CD4-positive, alpha-beta memory T cell (primary cell): Measurements from ENCODE around the gene C1orf115. TPM values are rescaled to one million over a fixed set of nuclear protein-coding genes. Genes with fewer than 3 reads are reported as not detected.
A peak's percentile ranks its signal among the peaks of the same experiment; 100 is the strongest.
"Not testable (repeated sequence)": the region's sequence is repeated elsewhere in the genome, so short reads cannot be mapped to it uniquely, and the experiment has no call there.

Experiments
- CTCF ChIA-PET: fragments of 350-600 bp; sonication (Branson Sonifier 250); formaldehyde crosslinking; loops from one replicate; lab custom pipeline; 2021; ENCODE audit warnings: inconsistent platforms; ENCODE audit not compliant: partially characterized antibody; lab: Charles Lee
- POLR2A ChIA-PET: fragments of 350-600 bp; sonication (Branson Sonifier 250); formaldehyde crosslinking; loops from one replicate; lab custom pipeline; 2021; ENCODE audit not compliant: partially characterized antibody; lab: Charles Lee
- DNase-seq, 5 donors: peaks; one replicate each; pipeline versions ENCODE4 v3.0.0 to v3.0.0-alpha.2; 2020 to 2022; ENCODE audit warnings: mixed read lengths in 1 of 5
- H3K27ac ChIP-seq: one replicate; pipeline ENCODE4 v1.7.0; 2013; ENCODE audit warnings: low read depth, low read length
- H3K27me3 ChIP-seq: 2 replicates; pipeline ENCODE4 v1.7.0; 2013; ENCODE audit warnings: mild to moderate bottlenecking, low read length, moderate library complexity; ENCODE audit not compliant: insufficient read depth
- H3K36me3 ChIP-seq: 2 replicates; pipeline ENCODE4 v1.7.0; 2013; ENCODE audit warnings: mild to moderate bottlenecking, low read length, moderate library complexity; ENCODE audit not compliant: insufficient read depth
- H3K4me1 ChIP-seq: 2 replicates; pipeline ENCODE4 v1.7.0; 2013; ENCODE audit warnings: mild to moderate bottlenecking, low read length, moderate library complexity; ENCODE audit not compliant: insufficient read depth
- H3K4me3 ChIP-seq, 2 donors: one replicate each; pipeline ENCODE4 v1.7.0; 2013; ENCODE audit warnings: low read length in 2 of 2, mild to moderate bottlenecking in 1 of 2
- H3K9me3 ChIP-seq, 2 donors: one replicate each; pipeline ENCODE4 v1.7.0; 2013; ENCODE audit warnings: low read length in 2 of 2, control low read depth in 1 of 2; ENCODE audit not compliant: control insufficient read depth in 1 of 2
- H3K27ac Mint-ChIP-seq, 7 donors: one replicate each; pipeline ENCODE4 v1.8.0; 2020 to 2021; ENCODE audit warnings: mixed read lengths in 7 of 7, mild to moderate bottlenecking in 6 of 7, inconsistent platforms in 3 of 7, moderate library complexity in 3 of 7
- H3K27me3 Mint-ChIP-seq, 2 donors: one replicate each; pipeline ENCODE4 v1.8.0; 2020 to 2021; ENCODE audit warnings: mixed read lengths in 2 of 2
- H3K36me3 Mint-ChIP-seq, 2 donors: one replicate each; pipeline ENCODE4 v1.8.0; 2020 to 2021; ENCODE audit warnings: mixed read lengths in 2 of 2, inconsistent platforms in 1 of 2, mild to moderate bottlenecking in 1 of 2
- H3K4me1 Mint-ChIP-seq, 4 donors: one replicate each; pipeline ENCODE4 v1.8.0; 2020 to 2021; ENCODE audit warnings: mixed read lengths in 4 of 4, mild to moderate bottlenecking in 1 of 4
- H3K4me3 Mint-ChIP-seq, 8 donors: one replicate each; pipeline ENCODE4 v1.8.0; 2020 to 2021; ENCODE audit warnings: mixed read lengths in 8 of 8, mild to moderate bottlenecking in 7 of 8, moderate library complexity in 6 of 8, inconsistent platforms in 3 of 8
- H3K9me3 Mint-ChIP-seq, 8 donors: one replicate each; pipeline ENCODE4 v1.8.0; 2020 to 2021; ENCODE audit warnings: mixed read lengths in 8 of 8, mild to moderate bottlenecking in 5 of 8, inconsistent platforms in 3 of 8, moderate library complexity in 1 of 8
- intact Hi-C: fragments of 100-400 bp; cut with micrococcal nuclease; formaldehyde crosslinking; loops from one replicate; pipeline ENCODE4 v1.15.1; 2023
- polyA plus RNA-seq, 2 donors: library from polyadenylated mRNA; unstranded; fragments of 300-500 nt; fragmentation: Illumina TruSeq; gene quantifications; one replicate each; pipeline ENCODE4 v1.2.3, GENCODE V29; 2021
- total RNA-seq, 2 experiments: library from RNA; stranded (reverse); gene quantifications; one replicate each; pipeline ENCODE4 v1.2.3, GENCODE V29; 2021

C1orf115 gene
- total and polyA plus RNA-seq, 4 experiments from 2014 or later = 1.5 to 3.6 (median 2.5) TPM

DNA sequence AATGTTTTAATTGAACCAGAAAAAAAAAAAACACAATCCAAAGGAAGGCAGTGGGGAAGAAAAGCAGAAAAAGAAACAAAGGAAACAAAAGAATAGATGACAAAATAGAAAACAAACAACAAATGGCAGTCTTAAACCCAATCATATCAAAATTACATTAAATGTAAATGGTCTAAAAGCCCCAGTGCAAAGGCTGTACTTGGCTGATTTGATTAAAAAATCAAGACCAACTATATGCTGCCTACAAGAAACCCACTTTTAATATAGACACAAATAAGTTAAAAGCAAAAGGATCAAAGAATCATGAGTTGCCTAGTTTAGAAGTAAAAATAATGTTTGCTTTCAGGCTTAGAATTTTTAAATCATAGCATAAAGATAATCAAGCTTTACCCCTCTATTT is 19.8 kb upstream of the C1orf115 start:
- Histone ChIP-seq H3K27ac (no peak overlapping the region), H3K36me3 (no peaks in the 10 kb centered on the region), H3K27me3 (no peaks in the 10 kb centered on the region), H3K4me3 (no peak overlapping the region), H3K9me3 (no peaks in the 10 kb centered on the region), H3K4me1 (no peaks in the 10 kb centered on the region)
- CTCF ChIA-PET = no interaction called here
- no peak for DNase-seq
- intact Hi-C loops = no loop called here
- H3K4me3 Mint-ChIP-seq = no peak overlapping the region
- H3K36me3 Mint-ChIP-seq = no peaks in the 10 kb centered on the region
- H3K27me3 Mint-ChIP-seq = peaks cover 11 to 14% of the 10 kb centered on the region in 2 donors
- POLR2A ChIA-PET = no interaction called here
- no peaks in the 10 kb centered on the region for H3K4me1 Mint-ChIP-seq
- H3K27ac Mint-ChIP-seq = no peak overlapping the region
- peaks cover 2 to 23% (median 9%) of the 10 kb centered on the region in 8 donors for H3K9me3 Mint-ChIP-seq

DNA sequence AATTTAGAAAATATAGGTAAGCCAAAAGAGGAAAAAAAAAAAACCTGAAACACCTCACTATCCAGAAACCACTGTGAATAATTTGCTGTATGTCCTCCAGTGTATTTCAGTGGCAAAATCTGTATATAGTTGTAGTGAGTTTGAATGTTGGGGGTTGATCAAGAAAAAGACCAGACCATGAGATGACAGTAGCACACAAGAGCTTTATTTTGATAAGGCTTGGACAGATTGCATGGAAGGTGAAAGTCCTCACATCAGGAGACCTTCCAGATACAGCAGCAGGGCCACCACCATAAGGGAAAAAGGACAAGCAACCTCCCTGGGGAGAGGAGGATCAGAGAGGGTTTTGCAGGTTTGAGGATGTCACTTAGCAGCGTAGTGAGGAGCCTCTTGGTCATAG is 16.2 kb upstream of the C1orf115 start:
- H3K4me3 ChIP-seq = no peak overlapping the region
- H3K36me3 ChIP-seq = no peaks in the 10 kb centered on the region
- H3K27ac ChIP-seq = no peak overlapping the region
- peaks cover 6 to 12% of the 10 kb centered on the region in 2 donors for H3K27me3 Mint-ChIP-seq
- H3K9me3 Mint-ChIP-seq = peaks cover 2 to 18% (median 7%) of the 10 kb centered on the region in 8 donors
- no peaks in the 10 kb centered on the region for H3K9me3 ChIP-seq
- ChIA-PET CTCF (interaction anchor here (1.0 kb wide), 1 partner anchor 59 kb away, joined by 5 read pairs; no protein-coding TSS in a partner anchor), POLR2A (no interaction called here)
- H3K4me1 Mint-ChIP-seq = no peaks in the 10 kb centered on the region
- no peaks in the 10 kb centered on the region for H3K36me3 Mint-ChIP-seq
- H3K4me1 ChIP-seq = no peaks in the 10 kb centered on the region
- intact Hi-C loops = no loop called here
- H3K27me3 ChIP-seq = no peaks in the 10 kb centered on the region
- no peak overlapping the region for H3K4me3 Mint-ChIP-seq
- H3K27ac Mint-ChIP-seq = no peak overlapping the region
- no peak for DNase-seq

- peaks cover 0 to 4% (median 2%) of the 10 kb centered on the region in 4 donors for H3K4me1 Mint-ChIP-seq
- Histone ChIP-seq H3K4me1 (no peaks in the 10 kb centered on the region), H3K27ac (no peak overlapping the region), H3K9me3 (no peaks in the 10 kb centered on the region), H3K36me3 (no peaks in the 10 kb centered on the region), H3K27me3 (no peaks in the 10 kb centered on the region), H3K4me3 (no peak overlapping the region)
- peaks cover 4 to 10% of the 10 kb centered on the region in 2 donors for H3K27me3 Mint-ChIP-seq
- no peaks in the 10 kb centered on the region for H3K36me3 Mint-ChIP-seq
- intact Hi-C loops = no loop called here
- H3K27ac Mint-ChIP-seq = no peak overlapping the region
- DNase-seq = no peak
- H3K4me3 Mint-ChIP-seq = no peak overlapping the region
- H3K9me3 Mint-ChIP-seq = no peaks in the 10 kb centered on the region
- ChIA-PET POLR2A (no interaction called here), CTCF (interaction anchor here (1.9 kb wide), 1 partner anchor 57 kb away, joined by 8 read pairs; no protein-coding TSS in a partner anchor)
Measured at GRCh38 chr1:220677251-220677650, 12.9 kb upstream of the C1orf115 start.

GRCh38 chr1:220680085-220680687 is 10.0 kb upstream of the C1orf115 start:
- Mint-ChIP-seq H3K4me1 (peaks cover 0 to 4% (median 2%) of the 10 kb centered on the region in 4 donors), H3K9me3 (no peaks in the 10 kb centered on the region), H3K4me3 (no peak overlapping the region), H3K36me3 (no peaks in the 10 kb centered on the region), H3K27me3 (peaks cover 0 to 2% of the 10 kb centered on the region in 2 donors), H3K27ac (peak overlapping the region in 1 of 7 donors; percentile 7)
- Histone ChIP-seq H3K4me3 (no peak overlapping the region), H3K4me1 (no peaks in the 10 kb centered on the region), H3K27me3 (no peaks in the 10 kb centered on the region), H3K9me3 (no peaks in the 10 kb centered on the region), H3K27ac (no peak overlapping the region), H3K36me3 (no peaks in the 10 kb centered on the region)
- intact Hi-C loops = loop anchor here (1.0 kb wide), 2 partner anchors 53 to 96 kb away; no protein-coding TSS in a partner anchor
- ChIA-PET POLR2A (no interaction called here), CTCF (interaction anchor here (0.7 to 3.1 kb wide), 4 partner anchors 12 to 58 kb away, joined by 3 to 22 read pairs (median 3); no protein-coding TSS in a partner anchor)
- DNase-seq = peak in 4 of 5 donors; percentile 11 to 39 (median 23)

DNA sequence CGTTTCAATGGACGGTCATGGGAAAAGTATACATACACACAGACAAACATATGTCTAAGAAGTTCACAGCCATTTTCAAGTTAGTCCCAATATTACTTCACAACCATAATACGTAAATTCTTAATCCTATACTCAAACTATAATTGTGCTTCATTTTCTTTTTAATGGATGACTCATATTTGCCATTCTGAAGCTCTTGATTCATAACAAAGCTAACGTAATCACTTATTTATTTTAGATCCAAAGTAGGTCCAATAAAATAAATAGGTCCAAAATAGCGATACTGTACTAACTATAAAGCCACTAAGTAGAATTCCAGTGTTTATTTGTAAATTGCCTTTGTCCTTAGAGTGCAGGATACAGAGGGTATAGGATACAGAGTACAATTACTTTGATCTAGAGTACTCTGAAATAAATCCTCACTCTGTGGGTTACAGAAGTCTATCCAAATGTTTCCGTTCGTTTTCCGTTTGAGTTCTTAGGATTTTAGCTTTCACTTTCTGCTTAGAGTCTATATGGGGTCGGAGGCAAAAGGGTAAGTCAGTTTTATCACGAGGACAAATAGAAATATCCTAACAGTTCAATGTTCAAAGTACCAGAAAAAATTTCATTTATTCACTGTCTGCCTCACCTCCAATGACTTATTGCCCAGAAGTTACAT is 8.8 kb upstream of the C1orf115 start:
- H3K27me3 ChIP-seq = no peaks in the 10 kb centered on the region
- Mint-ChIP-seq H3K36me3 (no peaks in the 10 kb centered on the region), H3K9me3 (no peaks in the 10 kb centered on the region), H3K4me3 (no peak overlapping the region), H3K27ac (no peak overlapping the region), H3K27me3 (peaks cover 0 to 1% of the 10 kb centered on the region in 2 donors), H3K4me1 (peaks cover 0 to 4% (median 2%) of the 10 kb centered on the region in 4 donors)
- no peak for DNase-seq
- no peaks in the 10 kb centered on the region for H3K4me1 ChIP-seq
- POLR2A ChIA-PET = no interaction called here
- H3K9me3 ChIP-seq = no peaks in the 10 kb centered on the region
- no peak overlapping the region for H3K27ac ChIP-seq
- intact Hi-C loops = no loop called here
- CTCF ChIA-PET = interaction anchor here (1.1 to 3.1 kb wide), 4 partner anchors 9 to 94 kb away, joined by 3 to 22 read pairs (median 4); partner anchors contain the start of gene C1orf115
- no peaks in the 10 kb centered on the region for H3K36me3 ChIP-seq
- no peak overlapping the region for H3K4me3 ChIP-seq

GRCh38 chr1:220682901-220683576 is 7.1 kb upstream of the C1orf115 start:
- Mint-ChIP-seq H3K27ac (no peak overlapping the region), H3K4me1 (peaks cover 0 to 4% (median 2%) of the 10 kb centered on the region in 4 donors), H3K27me3 (peaks cover 0 to 1% of the 10 kb centered on the region in 2 donors), H3K9me3 (no peaks in the 10 kb centered on the region), H3K36me3 (no peaks in the 10 kb centered on the region), H3K4me3 (no peak overlapping the region)
- Histone ChIP-seq H3K36me3 (no peaks in the 10 kb centered on the region), H3K27ac (no peak overlapping the region), H3K9me3 (no peaks in the 10 kb centered on the region), H3K4me1 (no peaks in the 10 kb centered on the region), H3K27me3 (no peaks in the 10 kb centered on the region), H3K4me3 (no peak overlapping the region)
- no peak for DNase-seq
- POLR2A ChIA-PET = no interaction called here
- intact Hi-C loops = no loop called here
- CTCF ChIA-PET = no interaction called here

DNA sequence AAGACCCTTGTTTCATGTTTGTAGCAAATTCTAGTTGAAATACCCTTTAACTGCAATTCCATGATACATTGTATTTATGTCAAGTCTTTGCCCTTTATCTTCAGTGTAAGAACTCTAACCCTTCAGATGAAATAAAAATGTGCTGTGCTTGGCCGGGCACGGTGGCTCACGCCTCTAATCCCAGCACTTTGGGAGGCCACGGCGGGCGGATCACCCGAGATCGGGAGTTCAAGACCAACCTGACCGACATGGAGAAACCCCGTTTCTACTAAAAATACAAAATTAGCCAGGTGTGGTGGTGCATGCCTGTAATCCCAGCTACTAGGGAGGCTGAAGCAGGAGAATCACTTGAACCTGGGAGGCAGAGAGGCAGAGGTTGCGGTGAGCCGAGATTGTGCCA is 6.4 kb upstream of the C1orf115 start:
- H3K27me3 ChIP-seq, H3K27me3 Mint-ChIP-seq, H3K27ac Mint-ChIP-seq, H3K4me3 Mint-ChIP-seq, H3K27ac ChIP-seq, H3K9me3 Mint-ChIP-seq, H3K36me3 Mint-ChIP-seq, H3K4me1 Mint-ChIP-seq, H3K36me3 ChIP-seq, H3K9me3 ChIP-seq, CTCF ChIA-PET, intact Hi-C loops, H3K4me3 ChIP-seq, H3K4me1 ChIP-seq, DNase-seq, POLR2A ChIA-PET: not testable (repeated sequence)
